ENCODE measurements around the gene PRRX2.
A peak's percentile ranks its signal among the peaks of the same experiment; 100 is the strongest.

PRRX2 gene

DNA sequence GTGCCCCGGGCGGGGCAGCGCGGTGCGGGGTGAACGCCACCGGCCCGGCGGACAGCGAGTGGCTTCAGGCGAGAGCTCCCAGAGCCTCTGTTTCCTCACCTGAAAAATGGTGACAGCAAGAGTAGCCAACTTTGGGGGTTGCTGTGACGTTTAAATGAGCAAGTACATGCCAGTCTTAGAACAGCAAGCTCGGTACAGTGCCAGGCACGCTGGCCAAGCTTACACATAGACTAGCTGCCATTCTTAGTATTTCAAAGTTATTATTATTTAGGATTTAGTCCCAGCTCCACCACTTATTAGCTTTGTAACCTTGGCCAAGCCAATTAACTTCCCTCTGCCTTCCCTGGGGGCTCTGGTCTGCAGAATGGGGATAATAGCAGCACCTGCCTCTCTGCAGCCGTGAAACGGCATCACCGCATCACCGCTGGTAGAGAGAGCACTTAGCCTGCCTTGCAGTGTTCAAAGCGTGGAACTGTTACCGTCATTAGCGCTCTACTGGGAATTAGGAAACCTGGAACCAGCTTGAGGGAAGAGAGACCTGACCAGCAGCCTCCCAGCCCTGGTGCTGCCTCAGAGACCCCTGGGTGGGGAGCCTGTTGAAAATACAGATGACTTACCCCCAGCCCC is 44.7 kb upstream of the PRRX2 start, which contains the start of gene C9orf50:
Gene C9orf50, minus strand, starts transcription at position 433 of the 627 bp plus-strand sequence. CDS start 527 bp downstream, outside the sequence.
- Histone ChIP-seq H3K27me3 (ENCODE audit: insufficient read depth, low read length) (peaks cover 6% of the 10 kb centered on the region; the same call in 1 of the 2 replicates), H3K4me2 (ENCODE audit: low read length) (no peak within 1 kb of the TSS), H3K27ac (ENCODE audit: low read depth, low read length, poor library complexity, severe bottlenecking) (no peak within 1 kb of the TSS)

GRCh38 chr9:129623331-129623730 is 42.1 kb upstream of the PRRX2 start:
- TF ChIP-seq, protein P1, sequence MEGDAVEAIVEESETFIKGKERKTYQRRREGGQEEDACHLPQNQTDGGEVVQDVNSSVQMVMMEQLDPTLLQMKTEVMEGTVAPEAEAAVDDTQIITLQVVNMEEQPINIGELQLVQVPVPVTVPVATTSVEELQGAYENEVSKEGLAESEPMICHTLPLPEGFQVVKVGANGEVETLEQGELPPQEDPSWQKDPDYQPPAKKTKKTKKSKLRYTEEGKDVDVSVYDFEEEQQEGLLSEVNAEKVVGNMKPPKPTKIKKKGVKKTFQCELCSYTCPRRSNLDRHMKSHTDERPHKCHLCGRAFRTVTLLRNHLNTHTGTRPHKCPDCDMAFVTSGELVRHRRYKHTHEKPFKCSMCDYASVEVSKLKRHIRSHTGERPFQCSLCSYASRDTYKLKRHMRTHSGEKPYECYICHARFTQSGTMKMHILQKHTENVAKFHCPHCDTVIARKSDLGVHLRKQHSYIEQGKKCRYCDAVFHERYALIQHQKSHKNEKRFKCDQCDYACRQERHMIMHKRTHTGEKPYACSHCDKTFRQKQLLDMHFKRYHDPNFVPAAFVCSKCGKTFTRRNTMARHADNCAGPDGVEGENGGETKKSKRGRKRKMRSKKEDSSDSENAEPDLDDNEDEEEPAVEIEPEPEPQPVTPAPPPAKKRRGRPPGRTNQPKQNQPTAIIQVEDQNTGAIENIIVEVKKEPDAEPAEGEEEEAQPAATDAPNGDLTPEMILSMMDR (IDR thresholded peaks at IDR 0.05; ENCODE audit: low read length): no peak
- no peak for TF ChIP-seq EZH2 (IDR thresholded peaks at IDR 0.05; ENCODE audit: borderline replicate concordance, low read length)
- peaks cover 29% of the 10 kb centered on the region for H3K4me1 ChIP-seq (ENCODE audit: insufficient read depth, low read length, severe bottlenecking)
- H3F3A ChIP-seq (ENCODE audit: insufficient read depth, low read length): no peaks in the 10 kb centered on the region
- no peaks in the 10 kb centered on the region for H3K9me2 ChIP-seq (ENCODE audit: low read depth, low read length)
- no peaks in the 10 kb centered on the region for H4K20me1 ChIP-seq (ENCODE audit: insufficient read depth, low read length)
- H3K4me2 ChIP-seq (ENCODE audit: low read length): no peak overlapping the region
- H3K9me3 ChIP-seq (ENCODE audit: low read length): no peaks in the 10 kb centered on the region
- no peak overlapping the region for H2AFZ ChIP-seq (ENCODE audit: low read length)
- H3K9ac ChIP-seq (ENCODE audit: low read length): no peak overlapping the region
- no peak overlapping the region for H3K4me3 ChIP-seq (ENCODE audit: low read depth, low read length, poor library complexity, severe bottlenecking)
- no peak overlapping the region for H3K27ac ChIP-seq (ENCODE audit: low read depth, low read length, poor library complexity, severe bottlenecking)
- H3K79me2 ChIP-seq (ENCODE audit: insufficient read depth, low read length): peaks cover 21% of the 10 kb centered on the region
- peaks cover 8% of the 10 kb centered on the region; the same call in 1 of the 2 replicates for H3K36me3 ChIP-seq (ENCODE audit: insufficient read depth, low read length)
- peaks cover 6% of the 10 kb centered on the region; the same call in 1 of the 2 replicates for H3K27me3 ChIP-seq (ENCODE audit: insufficient read depth, low read length)

More for the DNA sequence above, 44.7 kb upstream of the PRRX2 start, which contains the start of gene C9orf50:
- no peaks in the 10 kb centered on the region for H4K20me1 ChIP-seq (ENCODE audit: insufficient read depth, low read length)
- H3K9me2 ChIP-seq (ENCODE audit: low read depth, low read length): no peaks in the 10 kb centered on the region
- no peaks in the 10 kb centered on the region for H3F3A ChIP-seq (ENCODE audit: insufficient read depth, low read length)
- no peaks in the 10 kb centered on the region for H3K36me3 ChIP-seq (ENCODE audit: insufficient read depth, low read length)
- no peak within 1 kb of the TSS for H3K9ac ChIP-seq (ENCODE audit: low read length)
- H3K4me3 ChIP-seq (ENCODE audit: low read depth, low read length, poor library complexity, severe bottlenecking): no peak within 1 kb of the TSS
- H3K9me3 ChIP-seq (ENCODE audit: low read length): no peaks in the 10 kb centered on the region
- TF ChIP-seq EZH2 (IDR thresholded peaks at IDR 0.05; ENCODE audit: borderline replicate concordance, low read length): no peak
- TF ChIP-seq, protein P1 (IDR thresholded peaks at IDR 0.05; ENCODE audit: low read length): no peak
- H2AFZ ChIP-seq (ENCODE audit: low read length): no peak within 1 kb of the TSS
- H3K4me1 ChIP-seq (ENCODE audit: insufficient read depth, low read length, severe bottlenecking): peaks cover 15% of the 10 kb centered on the region
- no peaks in the 10 kb centered on the region for H3K79me2 ChIP-seq (ENCODE audit: insufficient read depth, low read length)

- H3K4me1 ChIP-seq (ENCODE audit: insufficient read depth, low read length, severe bottlenecking): peaks cover 37% of the 10 kb centered on the region
- no peak overlapping the region for H3K4me3 ChIP-seq (ENCODE audit: low read depth, low read length, poor library complexity, severe bottlenecking)
- H3K27ac ChIP-seq (ENCODE audit: low read depth, low read length, poor library complexity, severe bottlenecking): peak overlapping the region; percentile 33
- no peaks in the 10 kb centered on the region for H3F3A ChIP-seq (ENCODE audit: insufficient read depth, low read length)
- H4K20me1 ChIP-seq (ENCODE audit: insufficient read depth, low read length): no peaks in the 10 kb centered on the region
- TF ChIP-seq, protein P1 (IDR thresholded peaks at IDR 0.05; ENCODE audit: low read length): peak; percentile 79
- TF ChIP-seq EZH2 (IDR thresholded peaks at IDR 0.05; ENCODE audit: borderline replicate concordance, low read length): no peak
- H3K9me2 ChIP-seq (ENCODE audit: low read depth, low read length): no peaks in the 10 kb centered on the region
- H3K4me2 ChIP-seq (ENCODE audit: low read length): peak overlapping the region; percentile 83; the same call in 1 of the 2 replicates
- H3K36me3 ChIP-seq (ENCODE audit: insufficient read depth, low read length): peaks cover 18% of the 10 kb centered on the region
- no peaks in the 10 kb centered on the region for H3K9me3 ChIP-seq (ENCODE audit: low read length)
- H3K79me2 ChIP-seq (ENCODE audit: insufficient read depth, low read length): peaks cover 30% of the 10 kb centered on the region
- H3K9ac ChIP-seq (ENCODE audit: low read length): no peak overlapping the region
- peaks cover under 1% of the 10 kb centered on the region; the same call in 1 of the 2 replicates for H3K27me3 ChIP-seq (ENCODE audit: insufficient read depth, low read length)
- H2AFZ ChIP-seq (ENCODE audit: low read length): no peak overlapping the region
Measured at GRCh38 chr9:129624168-129624759, 41.2 kb upstream of the PRRX2 start.

Data from OCI-LY1 (cell line).